CD14-positive monocyte (primary cell): ENCODE results near the gene SLC6A6. TPM values are rescaled to one million over a fixed set of nuclear protein-coding genes. Genes with fewer than 3 reads are reported as not detected.

Experiments
- DNase-seq, 3 donors: peaks; one replicate each; pipeline ENCODE4 v3.0.0-alpha.2; 2011 to 2022
- H2AFZ ChIP-seq: 2 replicates; pipeline ENCODE4 v1.6.0; 2012; ENCODE audit warnings: mild to moderate bottlenecking, low read depth, low read length, inconsistent platforms; ENCODE audit not compliant: insufficient read depth, poor library complexity, severe bottlenecking
- H3K27ac ChIP-seq, 2 donors: 1 replicate in 1 of 2; 2 replicates in 1 of 2; pipeline ENCODE4 v1.5.1; 2012 to 2013; ENCODE audit warnings: low read length in 2 of 2, control low read depth in 1 of 2, inconsistent platforms in 1 of 2, low read depth in 1 of 2, mild to moderate bottlenecking in 1 of 2
- H3K27me3 ChIP-seq, 2 donors: one replicate each; pipeline versions ENCODE4 v1.6.0 to v1.6.1; 2011 to 2013; ENCODE audit warnings: low read length in 2 of 2; ENCODE audit not compliant: control insufficient read depth in 2 of 2, insufficient read depth in 2 of 2
- H3K36me3 ChIP-seq, 2 donors: replicated peaks in 1 of 2; 1 replicate in 1 of 2; 2 replicates in 1 of 2; pipeline versions ENCODE4 v1.5.1 to v1.6.1; 2012 to 2013; ENCODE audit warnings: low read length in 2 of 2, control low read depth in 1 of 2, inconsistent platforms in 1 of 2, mild to moderate bottlenecking in 1 of 2; ENCODE audit not compliant: insufficient read depth in 2 of 2, control insufficient read depth in 1 of 2
- H3K4me1 ChIP-seq, 2 donors: 1 replicate in 1 of 2; 2 replicates in 1 of 2; pipeline versions ENCODE4 v1.5.1 to v1.6.1; 2012 to 2013; ENCODE audit warnings: low read length in 2 of 2, control low read depth in 1 of 2, inconsistent platforms in 1 of 2, mild to moderate bottlenecking in 1 of 2, moderate library complexity in 1 of 2; ENCODE audit not compliant: insufficient read depth in 2 of 2, control insufficient read depth in 1 of 2
- H3K4me2 ChIP-seq: replicated peaks from 2 replicates; pipeline ENCODE3; 2012; ENCODE audit warnings: low read length, moderate library complexity, mild to moderate bottlenecking; ENCODE audit not compliant: poor library complexity, severe bottlenecking; ENCODE audit errors: extremely low read depth
- H3K4me3 ChIP-seq, 3 experiments: fragments of 200-600 bp in 1 of 3; sonication (generic) in 1 of 3; replicated peaks in 1 of 3; 1 replicate in 2 of 3; 2 replicates in 1 of 3; pipeline ENCODE4 v1.5.1; 2011 to 2013; ENCODE audit warnings: low read length in 3 of 3, mild to moderate bottlenecking in 3 of 3, control low read depth in 2 of 3, low read depth in 2 of 3, inconsistent platforms in 1 of 3, moderate library complexity in 1 of 3
- H3K79me2 ChIP-seq: 2 replicates; pipeline ENCODE4 v1.6.0; 2012; ENCODE audit warnings: mild to moderate bottlenecking, control low read depth, inconsistent platforms, low read length, moderate library complexity; ENCODE audit not compliant: insufficient read depth
- H3K9ac ChIP-seq: 2 replicates; pipeline ENCODE4 v1.6.0; 2017; ENCODE audit warnings: low read length, mild to moderate bottlenecking; ENCODE audit not compliant: insufficient read depth, poor library complexity, severe bottlenecking
- H3K9me3 ChIP-seq, 2 donors: replicated peaks in 1 of 2; 1 replicate in 1 of 2; 2 replicates in 1 of 2; pipeline versions ENCODE4 v1.5.1 to v1.6.1; 2012 to 2013; ENCODE audit warnings: low read length in 2 of 2, control low read depth in 1 of 2; ENCODE audit not compliant: control insufficient read depth in 1 of 2, insufficient read depth in 1 of 2
- H4K20me1 ChIP-seq: 2 replicates; pipeline ENCODE4 v1.6.0; 2012; ENCODE audit warnings: mild to moderate bottlenecking, low read length, control low read depth, moderate library complexity; ENCODE audit not compliant: insufficient read depth
- H3K27ac Mint-ChIP-seq, 7 donors: one replicate each; pipeline ENCODE4 v1.8.0; 2020; ENCODE audit warnings: mild to moderate bottlenecking in 7 of 7, mixed read lengths in 7 of 7, moderate library complexity in 6 of 7, inconsistent platforms in 2 of 7
- H3K27me3 Mint-ChIP-seq, 3 donors: one replicate each; pipeline ENCODE4 v1.8.0; 2021 to 2022; ENCODE audit warnings: low read depth in 3 of 3, mild to moderate bottlenecking in 3 of 3, mixed read lengths in 3 of 3, moderate library complexity in 3 of 3, inconsistent platforms in 1 of 3
- H3K36me3 Mint-ChIP-seq, 2 donors: one replicate each; pipeline ENCODE4 v1.8.0; 2020; ENCODE audit warnings: mixed read lengths in 2 of 2, inconsistent platforms in 1 of 2, mild to moderate bottlenecking in 1 of 2
- H3K4me1 Mint-ChIP-seq: one replicate; pipeline ENCODE4 v1.8.0; 2020; ENCODE audit warnings: mild to moderate bottlenecking, mixed read lengths
- H3K4me3 Mint-ChIP-seq, 2 donors: one replicate each; pipeline ENCODE4 v1.8.0; 2020; ENCODE audit warnings: mild to moderate bottlenecking in 2 of 2, mixed read lengths in 2 of 2, moderate library complexity in 1 of 2
- H3K9me3 Mint-ChIP-seq, 7 donors: one replicate each; pipeline ENCODE4 v1.8.0; 2020 to 2022; ENCODE audit warnings: mixed read lengths in 7 of 7, mild to moderate bottlenecking in 6 of 7, moderate library complexity in 6 of 7, inconsistent platforms in 2 of 7
- CTCF ChIP-seq: fragments of 200-600 bp; IDR thresholded peaks from one replicate; pipeline ENCODE4 v1.8.0; 2022; ENCODE audit warnings: antibody characterized with exemption, mild to moderate bottlenecking
- WGBS: methylation state at CpG from one replicate; pipeline ENCODE4 v1.1.5; 2013; ENCODE audit warnings: missing lambda C conversion rate; ENCODE audit not compliant: insufficient coverage; 5-methylcytosine and 5-hydroxymethylcytosine counted together
- intact Hi-C, 2 donors: fragments of 100-400 bp; cut with micrococcal nuclease; formaldehyde crosslinking; loops; one replicate each; pipeline versions ENCODE4 v1.15.0 to v1.15.1; 2023
- polyA plus RNA-seq, 3 donors: library from polyadenylated mRNA; depleted of rRNA in 1 of 3; unstranded in 2 of 3; stranded (reverse) in 1 of 3; fragments of 300-500 nt in 2 of 3; fragments of >200 nt in 1 of 3; fragmentation: Illumina TruSeq in 2 of 3; gene quantifications; 1 replicate in 2 of 3; 2 replicates in 1 of 3; pipeline ENCODE4 v1.2.3, GENCODE V29; 2012 to 2021

The SLC6A6 gene
- polyA plus RNA-seq, 3 donors: 18.4 to 136 (median 24.5) TPM

- no peaks in the 10 kb centered on the region for H3K4me1 ChIP-seq
- no peaks in the 10 kb centered on the region for H3K36me3 ChIP-seq
- no peak overlapping the region for H2AFZ ChIP-seq
- intact Hi-C loops: no loop called here
- no peaks in the 10 kb centered on the region for H3K4me1 Mint-ChIP-seq
- no peaks in the 10 kb centered on the region for H3K36me3 Mint-ChIP-seq
- peaks cover 5 to 15% (median 7%) of the 10 kb centered on the region in 7 donors for H3K9me3 Mint-ChIP-seq
- WGBS: 88% methylated on average over 10 of the region's 15 CpGs
- peaks cover 5 to 8% (median 8%) of the 10 kb centered on the region in 3 donors for H3K27me3 Mint-ChIP-seq
- H3K4me2 ChIP-seq: no peak overlapping the region
- H3K79me2 ChIP-seq: no peaks in the 10 kb centered on the region
- DNase-seq: no peak
- H4K20me1 ChIP-seq: no peaks in the 10 kb centered on the region
- no peak overlapping the region for H3K9ac ChIP-seq
- no peak overlapping the region for H3K4me3 Mint-ChIP-seq
- H3K9me3 ChIP-seq: peaks cover 4 to 9% of the 10 kb centered on the region in 2 donors
- no peaks in the 10 kb centered on the region for H3K27me3 ChIP-seq
- TF ChIP-seq CTCF: no peak
- no peak overlapping the region for H3K27ac Mint-ChIP-seq
- H3K27ac ChIP-seq: no peak overlapping the region
- no peak overlapping the region for H3K4me3 ChIP-seq
Observed at GRCh38 chr3:14506626-14507304, 104.4 kb downstream of the SLC6A6 start.

DNA sequence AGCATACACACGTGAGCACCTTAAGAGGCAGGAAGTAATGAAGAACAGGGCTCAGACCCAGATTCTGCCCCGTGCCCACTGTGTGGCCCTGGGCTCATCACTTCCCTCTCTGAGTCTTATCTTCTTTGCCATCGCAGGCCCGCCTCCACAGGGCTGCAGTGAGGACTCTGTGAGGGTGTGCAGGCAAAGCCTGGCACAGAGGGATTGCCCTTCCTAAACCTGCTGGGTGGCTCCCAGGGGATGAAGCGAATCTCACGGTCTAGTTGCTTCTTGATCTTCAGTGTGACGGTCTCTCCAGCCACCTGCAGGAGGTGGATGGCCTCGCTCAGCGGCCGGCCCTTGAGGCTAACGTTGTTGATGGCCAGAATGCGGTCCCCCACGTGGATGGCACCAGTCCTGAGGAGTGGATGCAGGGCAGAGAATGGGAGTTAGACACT lies 104.9 kb downstream of the SLC6A6 start:
- 76% methylated on average over 12 of the region's 13 CpGs for WGBS
- Histone ChIP-seq H3K9me3 (peaks cover under 1 to 5% of the 10 kb centered on the region in 2 donors), H3K79me2 (no peaks in the 10 kb centered on the region), H3K27ac (no peak overlapping the region), H3K36me3 (no peaks in the 10 kb centered on the region), H4K20me1 (no peaks in the 10 kb centered on the region), H3K4me1 (no peaks in the 10 kb centered on the region), H3K9ac (no peak overlapping the region), H3K4me3 (no peak overlapping the region), H3K27me3 (no peaks in the 10 kb centered on the region), H3K4me2 (no peak overlapping the region), H2AFZ (no peak overlapping the region)
- no peak overlapping the region for H3K4me3 Mint-ChIP-seq
- no peak for TF ChIP-seq CTCF
- H3K27ac Mint-ChIP-seq: no peak overlapping the region
- H3K27me3 Mint-ChIP-seq: peaks cover 5 to 8% (median 8%) of the 10 kb centered on the region in 3 donors
- H3K4me1 Mint-ChIP-seq: no peaks in the 10 kb centered on the region
- intact Hi-C loops: no loop called here
- DNase-seq: no peak
- H3K36me3 Mint-ChIP-seq: no peaks in the 10 kb centered on the region
- H3K9me3 Mint-ChIP-seq: peaks cover 2 to 10% (median 4%) of the 10 kb centered on the region in 7 donors
